Measurements from ENCODE around the gene RAPH1.

Gene RAPH1

GRCh38 chr2:203489531-203489930, 45.6 kb downstream of the RAPH1 start:
- no peak for DNase-seq (ENCODE audit: low read depth in 2 of 2)

DNA sequence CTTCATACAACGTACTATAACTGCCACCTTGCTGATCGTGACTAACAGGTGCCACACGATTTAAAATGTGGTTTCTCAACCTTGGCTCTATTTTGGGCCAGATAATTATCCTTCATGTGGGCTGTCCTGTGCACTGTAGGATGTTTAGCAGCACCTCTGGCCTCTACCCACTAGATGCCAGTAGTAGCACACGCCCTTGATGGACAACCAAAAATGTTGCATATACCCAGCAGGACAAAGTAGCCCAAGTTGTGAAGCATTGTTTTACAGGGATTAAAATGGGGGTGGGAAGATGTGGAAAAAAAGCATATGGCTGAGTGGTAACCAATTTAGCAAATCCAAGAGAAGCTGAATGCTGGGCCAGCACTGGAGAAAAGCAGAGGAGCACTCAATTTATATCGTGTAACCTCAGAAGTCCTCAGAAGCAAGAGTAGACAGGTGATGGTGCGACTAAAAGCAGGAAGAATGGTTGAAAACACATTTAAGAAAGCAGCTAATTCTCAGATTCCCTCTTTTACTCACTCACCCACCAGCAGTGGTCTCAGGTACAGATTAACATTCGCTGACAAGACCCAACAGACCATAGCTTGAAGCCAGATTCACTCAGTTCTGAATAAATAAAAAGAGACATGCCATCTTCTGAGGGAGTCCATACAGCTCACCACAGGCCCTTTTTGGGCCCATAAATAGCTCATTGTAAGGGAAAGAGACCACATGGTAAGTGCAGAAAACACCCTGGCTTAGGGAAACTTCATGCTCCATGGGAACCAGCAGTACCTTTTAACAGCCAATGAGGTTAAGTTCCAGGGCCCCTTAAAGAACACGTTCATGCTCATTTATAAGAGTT, 50.6 kb downstream of the RAPH1 start:
- peak; percentile 12 to 18 for DNase-seq (ENCODE audit: low read depth in 2 of 2)

DNA sequence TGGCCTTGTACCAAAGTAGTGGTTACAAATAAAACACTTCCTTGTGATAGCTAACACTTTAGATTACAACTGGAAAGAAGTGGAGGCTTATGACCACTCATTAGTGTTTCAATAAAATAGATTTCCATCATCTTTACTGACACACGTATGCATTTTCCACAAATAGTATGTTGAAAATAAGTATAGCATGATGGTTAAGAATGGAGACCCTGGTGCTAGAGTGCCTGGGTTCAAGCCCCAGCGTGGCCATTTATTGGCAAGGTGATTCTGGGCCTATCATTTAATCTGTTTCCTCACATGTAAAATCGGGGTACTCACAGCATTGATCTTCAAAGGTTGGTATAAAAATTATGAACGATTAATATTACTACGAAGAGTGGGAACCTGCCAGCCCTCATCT, 54.5 kb downstream of the RAPH1 start:
- DNase-seq (ENCODE audit: low read depth in 2 of 2), result no peak

GRCh38 chr2:203476881-203477280, 58.2 kb downstream of the RAPH1 start:
- no peak for DNase-seq (ENCODE audit: low read depth in 2 of 2)

GRCh38 chr2:203471323-203471722, 63.8 kb downstream of the RAPH1 start:
- no peak for DNase-seq (ENCODE audit: low read depth in 2 of 2)

- DNase-seq (ENCODE audit: low read depth in 2 of 2), result no peak
Observed at GRCh38 chr2:203470371-203470770, 64.7 kb downstream of the RAPH1 start.

GRCh38 chr2:203469546-203469945, 65.6 kb downstream of the RAPH1 start:
- DNase-seq (ENCODE audit: low read depth in 2 of 2), result no peak

GRCh38 chr2:203463266-203463678, 71.8 kb downstream of the RAPH1 start:
- no peak for DNase-seq (ENCODE audit: low read depth in 2 of 2)

DNA sequence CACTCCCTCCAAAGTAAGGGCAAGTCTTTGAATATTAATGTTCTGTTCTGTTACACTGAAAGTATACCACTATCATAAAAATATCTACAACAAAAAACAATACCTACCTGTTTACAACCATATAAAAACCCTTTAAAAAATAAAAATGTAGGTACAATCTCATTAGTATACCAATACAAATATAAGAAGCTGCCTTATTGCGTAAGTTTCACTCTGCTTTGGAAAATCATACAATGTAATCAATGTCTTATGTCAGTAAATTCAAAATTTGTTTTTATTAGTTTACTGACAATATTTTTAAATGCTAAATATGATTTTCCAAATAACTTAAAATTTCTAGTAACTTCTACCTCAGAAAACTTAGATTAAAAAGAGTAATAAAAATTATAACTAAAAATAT, 72.8 kb downstream of the RAPH1 start:
- DNase-seq (ENCODE audit: low read depth in 2 of 2), result no peak

DNA sequence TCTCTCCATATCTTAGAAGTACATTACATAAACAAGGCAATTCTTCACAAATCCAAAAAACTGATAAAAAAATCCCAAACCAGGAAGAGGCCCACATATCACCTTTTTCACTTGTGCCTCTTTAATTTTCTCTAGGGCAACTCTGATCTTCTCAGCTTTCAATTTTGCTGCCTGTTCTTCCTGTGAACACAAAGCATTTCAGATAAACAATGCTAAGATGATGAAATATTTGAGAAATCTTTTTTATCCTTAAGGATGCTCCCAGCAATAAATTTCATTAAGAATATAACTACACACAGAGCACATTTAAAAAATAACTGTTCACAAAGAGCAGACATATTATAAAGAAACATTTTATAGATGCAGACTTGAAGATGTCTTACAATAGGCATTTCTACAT, 73.4 kb downstream of the RAPH1 start:
- DNase-seq (ENCODE audit: low read depth in 2 of 2), result no peak

- DNase-seq (ENCODE audit: low read depth in 2 of 2), result no peak
Observed at GRCh38 chr2:203455209-203455608, 79.9 kb downstream of the RAPH1 start.

DNA sequence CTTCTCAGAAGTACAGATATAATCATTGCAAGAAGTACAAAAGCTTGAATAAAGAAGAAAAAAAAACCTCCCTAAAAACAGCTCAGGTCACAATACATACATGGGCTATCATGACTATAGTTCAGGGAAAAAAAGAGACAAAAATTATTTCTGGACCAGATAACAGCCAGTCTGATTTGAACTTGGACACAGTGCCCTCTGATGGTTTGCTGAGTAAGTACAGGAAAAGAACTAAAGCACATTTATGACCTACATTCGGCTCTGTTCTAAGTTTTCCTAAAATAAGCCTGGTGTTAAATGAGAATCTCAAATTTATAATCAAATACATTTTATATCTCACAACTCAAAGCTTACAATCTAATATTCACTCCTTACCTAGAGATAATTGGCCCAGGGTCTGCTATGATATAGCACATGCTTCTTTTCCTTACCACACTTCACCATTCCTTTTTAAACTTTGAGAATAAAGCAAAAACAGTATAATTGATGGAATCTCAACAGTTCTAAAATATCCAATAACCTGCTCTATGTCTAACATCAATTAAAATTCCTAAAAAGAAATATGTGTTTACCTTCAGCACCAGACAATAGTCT, 81.1 kb downstream of the RAPH1 start:
- DNase-seq (ENCODE audit: low read depth in 2 of 2), result no peak

DNA sequence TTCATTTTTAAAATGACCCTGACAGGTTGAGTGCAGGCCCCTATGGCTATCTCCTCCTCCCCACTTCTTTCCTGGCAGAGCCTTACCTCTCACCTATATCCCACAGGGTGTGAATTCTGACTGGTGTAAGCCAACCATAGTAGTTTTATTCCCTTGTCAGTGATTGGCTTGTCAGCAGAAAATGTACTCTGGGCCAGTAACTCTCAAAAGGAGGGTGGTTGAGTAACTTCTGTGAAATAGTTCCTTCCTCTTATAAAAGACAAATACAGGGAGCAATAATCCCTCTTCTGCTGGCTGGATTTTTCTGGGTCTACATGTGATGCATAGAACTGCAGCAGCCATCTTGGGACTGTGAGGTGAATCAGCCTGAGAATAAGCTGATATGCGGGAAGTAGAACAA, 83.4 kb downstream of the RAPH1 start:
- no peak for DNase-seq (ENCODE audit: low read depth in 2 of 2)

GRCh38 chr2:203451011-203451410, 84.1 kb downstream of the RAPH1 start:
- DNase-seq (ENCODE audit: low read depth in 2 of 2), result no peak

DNA sequence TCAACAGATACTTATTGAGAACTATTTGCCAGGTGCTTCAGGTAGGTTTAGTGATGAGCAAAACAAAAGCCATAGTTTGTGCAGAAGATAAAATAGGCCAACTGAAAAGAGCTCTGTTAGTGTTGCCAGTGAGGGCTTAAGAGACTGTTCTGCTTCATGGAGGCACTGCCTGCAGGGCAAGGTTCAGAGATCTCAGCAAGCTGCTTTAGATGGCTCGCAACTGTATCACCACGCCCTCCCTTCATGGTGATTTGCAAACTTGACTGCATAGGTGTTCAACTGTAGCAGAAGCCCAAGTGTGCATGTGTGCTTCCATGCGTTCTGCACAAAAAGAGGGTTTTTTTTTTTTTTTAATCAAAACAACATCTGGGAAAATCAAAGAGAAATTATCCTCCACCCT, 84.5 kb downstream of the RAPH1 start:
- DNase-seq (ENCODE audit: low read depth in 2 of 2), result no peak

DNA sequence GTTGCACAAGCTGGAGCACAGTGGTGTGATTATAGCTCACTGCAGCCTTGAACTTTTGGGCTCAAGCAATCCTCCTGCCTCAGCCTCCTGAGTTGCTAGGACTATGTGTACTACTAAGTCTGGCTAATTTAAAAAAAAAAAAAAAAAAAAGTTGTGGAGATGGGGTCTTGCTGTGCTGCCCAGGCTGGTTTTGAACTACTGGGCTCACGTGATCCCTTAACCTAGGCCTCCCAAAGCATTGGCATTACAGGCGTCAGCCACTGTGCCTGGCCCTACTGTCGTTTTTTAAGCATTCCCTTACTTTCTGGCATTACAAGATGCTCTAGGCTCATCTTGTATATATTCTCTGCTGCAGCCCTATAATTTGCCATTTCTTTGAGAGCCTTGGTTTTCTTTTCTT, 88.3 kb downstream of the RAPH1 start:
- DNase-seq (ENCODE audit: low read depth in 2 of 2), result no peak

DNA sequence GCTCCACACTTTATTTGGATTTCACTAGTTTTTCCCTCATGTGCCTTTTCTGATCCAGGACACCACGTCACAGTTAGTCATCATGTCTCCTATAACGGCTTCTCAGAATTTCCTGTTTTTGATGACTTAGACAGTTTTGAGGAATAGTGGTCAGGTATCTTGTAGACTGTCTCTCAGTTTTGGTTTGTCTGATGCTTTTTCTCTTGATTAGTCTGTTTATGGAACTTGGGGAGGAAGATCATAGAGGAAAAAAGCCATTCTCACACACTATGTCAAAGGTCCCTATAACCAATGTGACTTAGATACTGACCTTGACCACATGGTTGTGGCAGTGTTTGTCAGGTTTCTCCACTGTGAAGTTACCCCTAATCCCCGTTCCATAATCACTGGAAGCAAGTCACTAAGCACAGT, 89.0 kb downstream of the RAPH1 start:
- DNase-seq (ENCODE audit: low read depth in 2 of 2), result no peak

- no peak for DNase-seq (ENCODE audit: low read depth in 2 of 2)
Observed at GRCh38 chr2:203444738-203445137, 90.4 kb downstream of the RAPH1 start.

- no peak for DNase-seq (ENCODE audit: low read depth in 2 of 2)
Observed at GRCh38 chr2:203442463-203442862, 92.6 kb downstream of the RAPH1 start.

- DNase-seq (ENCODE audit: low read depth in 2 of 2), result no peak
Observed at GRCh38 chr2:203441463-203441862, 93.6 kb downstream of the RAPH1 start.

- DNase-seq (ENCODE audit: low read depth in 2 of 2), result no peak
Observed at GRCh38 chr2:203440671-203441070, 94.4 kb downstream of the RAPH1 start.

GRCh38 chr2:203438528-203438927, 96.6 kb downstream of the RAPH1 start:
- DNase-seq (ENCODE audit: low read depth in 2 of 2), result no peak

DNA sequence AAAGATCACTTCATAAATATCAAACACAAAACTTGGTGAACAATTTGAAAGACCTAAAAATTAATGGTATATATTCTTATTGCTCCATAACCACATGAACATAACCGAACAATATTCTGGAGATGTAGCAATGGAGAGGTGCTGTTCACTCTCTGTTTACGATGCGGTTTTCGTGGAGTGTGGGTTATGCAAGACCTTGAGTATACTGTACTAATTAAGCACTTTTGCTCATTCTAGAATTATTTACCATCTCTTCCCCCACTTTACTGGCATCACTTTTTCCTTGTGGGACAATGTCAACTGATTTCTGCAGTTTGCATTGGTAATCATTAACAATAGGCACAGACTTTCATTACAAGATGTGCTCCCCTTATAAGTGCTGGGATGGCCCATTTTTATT, 97.6 kb downstream of the RAPH1 start:
- no peak for DNase-seq (ENCODE audit: low read depth in 2 of 2)

- DNase-seq (ENCODE audit: low read depth in 2 of 2), result no peak
Observed at GRCh38 chr2:203436496-203436895, 98.6 kb downstream of the RAPH1 start.
